NCI-H128 (cell line): ENCODE results near the gene RHCG.

Source experiments
- DNase-seq: peaks from one replicate; lab custom pipeline; 2025; ENCODE audit not compliant: unreplicated experiment; lab: John Stamatoyannopoulos, UW

The RHCG gene

GRCh38 chr15:89446255-89446891, 50.0 kb downstream of the RHCG start:
- no peak for DNase-seq

GRCh38 chr15:89445518-89445917, 50.9 kb downstream of the RHCG start:
- no peak for DNase-seq

- DNase-seq, result no peak
These were observed 51.9 kb downstream of the RHCG start for GRCh38 chr15:89444241-89445225.

GRCh38 chr15:89443581-89443980, 52.8 kb downstream of the RHCG start:
- DNase-seq, result no peak

- no peak for DNase-seq
These were observed 53.6 kb downstream of the RHCG start for GRCh38 chr15:89442671-89443307.

GRCh38 chr15:89442155-89442554, 54.2 kb downstream of the RHCG start:
- DNase-seq, result no peak

- no peak for DNase-seq
These were observed 55.0 kb downstream of the RHCG start for GRCh38 chr15:89441295-89441812.

- DNase-seq, result no peak
These were observed 56.6 kb downstream of the RHCG start for GRCh38 chr15:89439764-89440163.

- no peak for DNase-seq
These were observed 59.6 kb downstream of the RHCG start for GRCh38 chr15:89436560-89437311.

GRCh38 chr15:89435362-89435761, 61.0 kb downstream of the RHCG start:
- DNase-seq, result no peak

GRCh38 chr15:89433686-89434085, 62.7 kb downstream of the RHCG start:
- no peak for DNase-seq

GRCh38 chr15:89430530-89431341, 65.6 kb downstream of the RHCG start:
- peak; percentile 32 for DNase-seq

GRCh38 chr15:89429986-89430385, 66.4 kb downstream of the RHCG start:
- no peak for DNase-seq

- DNase-seq, result no peak
These were observed 67.4 kb downstream of the RHCG start for GRCh38 chr15:89429023-89429422.

- no peak for DNase-seq
These were observed 68.1 kb downstream of the RHCG start for GRCh38 chr15:89428246-89428645.

- DNase-seq, result no peak
These were observed 69.9 kb downstream of the RHCG start for GRCh38 chr15:89426500-89426899.

- no peak for DNase-seq
These were observed 72.4 kb downstream of the RHCG start for GRCh38 chr15:89423981-89424380.
